ENCODE results near the gene CCDC71.

DNA sequence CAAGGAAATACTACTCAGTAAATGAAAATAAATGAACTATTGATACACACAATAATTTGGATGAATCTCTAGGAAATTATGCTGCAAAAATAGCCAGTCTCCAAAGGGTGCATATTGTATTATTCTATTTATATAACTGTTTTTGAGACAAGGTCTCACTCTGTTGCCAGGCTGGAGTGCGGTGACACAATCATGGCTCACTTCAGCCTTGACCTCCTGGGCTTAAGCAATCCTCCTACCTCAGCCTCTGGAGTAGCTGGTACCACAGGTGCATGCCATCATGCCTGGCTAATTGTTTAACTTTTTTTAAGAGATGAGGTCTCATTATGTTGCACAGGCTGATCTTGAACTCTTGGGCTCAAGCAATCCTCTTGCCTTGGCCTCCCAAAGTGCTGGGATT, 17.7 kb upstream of the CCDC71 start:
- TF ChIP-seq EZH2 (IDR thresholded peaks at IDR 0.05; ENCODE audit: insufficient read depth, poor library complexity, severe bottlenecking) (no peak), EZH2phosphoT487 (IDR thresholded peaks at IDR 0.05; ENCODE audit: insufficient read depth, low read depth) (no peak)

All from GM23248 (cell line).